GM12892 (cell line): Measurements from ENCODE around the gene G6PC1.
"Not testable (repeated sequence)": the region's sequence is repeated elsewhere in the genome, so short reads cannot be mapped to it uniquely, and the experiment has no call there.

Experiments
- POLR2A ChIP-seq: IDR thresholded peaks from 2 replicates; pipeline ENCODE4 v1.6.1; 2011; ENCODE audit warnings: low read depth, low read length, control low read depth
- POLR2AphosphoS5 ChIP-seq: IDR thresholded peaks from 2 replicates; pipeline ENCODE4 v1.6.1; 2011; ENCODE audit warnings: low read depth, low read length, control low read depth

DNA sequence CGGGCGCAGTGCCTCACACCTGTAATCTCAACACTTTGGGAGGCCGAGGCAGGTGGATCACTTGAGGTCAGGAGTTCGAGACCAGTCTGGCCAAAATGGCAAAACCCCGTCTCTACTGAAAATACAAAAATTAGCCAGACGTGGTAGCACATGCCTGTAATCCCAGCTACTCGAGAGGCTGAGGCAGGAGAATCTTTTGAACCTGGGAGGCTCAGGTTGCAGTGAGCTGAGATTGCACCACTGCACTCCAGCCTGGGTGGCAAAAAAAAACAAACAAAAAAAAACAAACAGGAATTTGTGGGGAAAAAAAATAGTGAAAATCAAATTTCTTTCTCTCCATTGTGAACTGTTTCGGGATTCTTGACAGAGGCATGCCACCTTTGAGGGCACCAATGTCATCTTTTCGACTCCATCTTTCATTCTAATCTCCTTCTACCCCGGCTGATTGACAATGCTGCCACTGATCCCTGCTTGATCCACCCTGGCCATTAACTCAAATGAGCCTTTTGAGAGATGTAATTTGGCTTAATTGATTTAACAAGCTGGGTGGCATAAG is 19.0 kb downstream of the G6PC1 start:
- TF ChIP-seq POLR2AphosphoS5, POLR2A: not testable (repeated sequence)
